Liver (tissue), 9 donors: ENCODE measurements around the gene UBE2QL1. TPM values are rescaled to one million over a fixed set of nuclear protein-coding genes. Genes with fewer than 3 reads are reported as not detected.

Experiments
- DNase-seq: peaks from one replicate; pipeline ENCODE4 v3.0.0-alpha.2; 2017; ENCODE audit warnings: low spot score
- H3K27ac ChIP-seq, 2 donors: one replicate each; pipeline ENCODE4 v1.7.0; 2013; ENCODE audit warnings: inconsistent platforms in 2 of 2, low read length in 2 of 2, control low read depth in 1 of 2, low read depth in 1 of 2, mild to moderate bottlenecking in 1 of 2
- H3K27me3 ChIP-seq, 4 donors: one replicate each; pipeline versions ENCODE4 v1.6.1 to v1.7.0; 2013; ENCODE audit warnings: low read length in 3 of 4, inconsistent platforms in 1 of 4, mild to moderate bottlenecking in 1 of 4, moderate library complexity in 1 of 4; ENCODE audit not compliant: control insufficient read depth in 4 of 4, insufficient read depth in 4 of 4
- H3K36me3 ChIP-seq, 4 donors: one replicate each; pipeline versions ENCODE4 v1.6.1 to v1.7.0; 2013; ENCODE audit warnings: low read length in 3 of 4, mild to moderate bottlenecking in 3 of 4, low read depth in 1 of 4, moderate library complexity in 1 of 4; ENCODE audit not compliant: control insufficient read depth in 4 of 4, insufficient read depth in 3 of 4
- H3K4me1 ChIP-seq, 4 donors: one replicate each; pipeline versions ENCODE4 v1.6.1 to v1.7.0; 2013; ENCODE audit warnings: low read length in 3 of 4, mild to moderate bottlenecking in 3 of 4, moderate library complexity in 1 of 4; ENCODE audit not compliant: control insufficient read depth in 4 of 4, insufficient read depth in 4 of 4
- H3K4me3 ChIP-seq, 3 donors: one replicate each; pipeline versions ENCODE4 v1.6.1 to v1.7.0; 2013; ENCODE audit warnings: low read length in 3 of 3, control low read depth in 1 of 3, low read depth in 1 of 3, mild to moderate bottlenecking in 1 of 3
- H3K9ac ChIP-seq, 2 donors: one replicate each; pipeline ENCODE4 v1.7.0; 2013; ENCODE audit warnings: low read length in 2 of 2, mild to moderate bottlenecking in 2 of 2, moderate library complexity in 2 of 2, control low read depth in 1 of 2, low read depth in 1 of 2
- H3K9me3 ChIP-seq, 4 donors: one replicate each; pipeline versions ENCODE4 v1.6.1 to v1.7.0; 2013; ENCODE audit warnings: low read length in 3 of 4; ENCODE audit not compliant: control insufficient read depth in 4 of 4
- EGR1 ChIP-seq, 2 donors: IDR thresholded peaks; 2 replicates each; pipeline ENCODE4 v1.6.1; 2016 to 2018; ENCODE audit warnings: antibody characterized with exemption in 2 of 2, low read depth in 2 of 2
- FOXA2 ChIP-seq: IDR thresholded peaks from 2 replicates; pipeline ENCODE4 v1.6.1; 2016; ENCODE audit warnings: antibody characterized with exemption
- GABPA ChIP-seq, 2 donors: IDR thresholded peaks in 1 of 2; conservative IDR thresholded peaks in 1 of 2; 2 replicates each; pipeline ENCODE4 v1.6.1; 2016; ENCODE audit warnings: antibody characterized with exemption in 2 of 2, mild to moderate bottlenecking in 1 of 2, moderate library complexity in 1 of 2
- HNF4A ChIP-seq, 2 donors: conservative IDR thresholded peaks; 2 replicates each; pipeline ENCODE4 v1.6.1; 2016; ENCODE audit warnings: antibody characterized with exemption in 2 of 2, mild to moderate bottlenecking in 2 of 2
- HNF4G ChIP-seq: IDR thresholded peaks from 2 replicates; pipeline ENCODE4 v1.6.1; 2016; ENCODE audit warnings: antibody characterized with exemption
- JUND ChIP-seq, 2 donors: IDR thresholded peaks; 2 replicates each; pipeline ENCODE4 v1.6.1; 2016; ENCODE audit warnings: antibody characterized with exemption in 2 of 2
- NR2F2 ChIP-seq: IDR thresholded peaks from 2 replicates; pipeline ENCODE4 v1.6.1; 2016; ENCODE audit warnings: antibody characterized with exemption
- RAD21 ChIP-seq, 2 donors: IDR thresholded peaks; 2 replicates each; pipeline ENCODE4 v1.6.1; 2016; ENCODE audit warnings: antibody characterized with exemption in 2 of 2, mild to moderate bottlenecking in 2 of 2
- RXRA ChIP-seq, 2 donors: IDR thresholded peaks; 2 replicates each; pipeline ENCODE4 v1.6.1; 2017 to 2018; ENCODE audit warnings: antibody characterized with exemption in 2 of 2, mild to moderate bottlenecking in 1 of 2
- SP1 ChIP-seq: IDR thresholded peaks from 2 replicates; pipeline ENCODE4 v1.6.1; 2018; ENCODE audit warnings: antibody characterized with exemption, mild to moderate bottlenecking
- TAF1 ChIP-seq: conservative IDR thresholded peaks from 2 replicates; pipeline ENCODE4 v1.6.1; 2016; ENCODE audit warnings: antibody characterized with exemption, mild to moderate bottlenecking
- YY1 ChIP-seq: IDR thresholded peaks from 2 replicates; pipeline ENCODE4 v1.6.1; 2016; ENCODE audit warnings: antibody characterized with exemption, mild to moderate bottlenecking
- WGBS: extraction: QIAGEN DNeasy Blood & Tissue Kit; methylation state at CpG from one replicate; pipeline ENCODE4 v1.1.7; 2013; 5-methylcytosine and 5-hydroxymethylcytosine counted together
- polyA plus RNA-seq, 2 donors: library from polyadenylated mRNA; stranded (reverse) in 1 of 2; unstranded in 1 of 2; fragments of 200-250 nt in 1 of 2; fragments of >200 nt in 1 of 2; fragmentation: Nextera tagmentation in 1 of 2; extraction: Ambion mirVana in 1 of 2; gene quantifications; one replicate each; pipeline versions ENCODE4 v1.2.1 to v1.2.3, GENCODE V29; 2013 to 2015
- total RNA-seq, 2 donors: library from RNA; depleted of rRNA; stranded (reverse); fragments of >200 nt; gene quantifications; one replicate each; pipeline ENCODE4 v1.2.3, GENCODE V29; 2014
- TF ChIP-seq, protein P1 (sequence below): IDR thresholded peaks from 2 replicates; pipeline ENCODE4 v1.6.1; 2016; ENCODE audit warnings: antibody characterized with exemption, mild to moderate bottlenecking
- TF ChIP-seq, protein P2 (sequence below): IDR thresholded peaks from 2 replicates; pipeline ENCODE4 v1.6.1; 2016; ENCODE audit warnings: antibody characterized with exemption
- TF ChIP-seq, protein P3 (sequence below): fragments of 150-350 bp; IDR thresholded peaks from 2 replicates; pipeline ENCODE4 v1.5.1; 2017; ENCODE audit warnings: improper control_type of control experiment, low read depth, low read length; ENCODE audit not compliant: missing input control
- TF ChIP-seq, protein P4 (sequence below): IDR thresholded peaks from 2 replicates; pipeline ENCODE4 v1.6.1; 2016; ENCODE audit warnings: antibody characterized with exemption
- donor health status: healthy.
- donor health status: healthy.
- donor health status: healthy.
- donor health status: healthy.
- donor health status: healthy.

Gene UBE2QL1
- total and polyA plus RNA-seq, 4 donors: 0.09 to 1.9 (median 0.36) TPM

DNA sequence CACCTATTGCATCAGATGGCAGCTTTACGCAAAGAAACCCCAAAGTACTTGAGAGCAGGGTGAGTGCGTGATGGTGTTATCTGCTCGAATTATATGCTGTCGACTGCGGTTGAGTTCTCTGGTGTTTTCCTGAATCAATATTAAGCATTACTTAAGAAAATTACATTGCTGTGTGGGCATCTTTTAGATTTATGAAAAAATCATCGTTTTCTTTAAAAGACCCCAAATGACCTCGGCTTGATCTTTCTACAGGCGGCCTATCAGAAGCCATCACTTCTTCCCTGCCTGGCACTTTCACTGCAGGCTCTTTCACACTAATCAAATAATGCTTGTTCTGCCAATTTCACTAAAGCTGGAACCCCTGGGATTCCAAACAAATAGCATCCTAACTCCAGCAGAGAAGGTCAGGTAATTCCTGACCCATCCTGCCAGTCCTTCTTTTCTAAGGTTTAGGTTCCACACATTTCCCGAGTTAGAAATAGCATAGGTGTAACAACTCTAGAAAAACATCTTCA, 1.7 kb downstream of the UBE2QL1 start:
- no peak for DNase-seq
- Histone ChIP-seq H3K27ac (no peak overlapping the region), H3K9me3 (no peaks in the 10 kb centered on the region), H3K4me1 (peaks cover 3 to 13% (median 9%) of the 10 kb centered on the region in 4 donors), H3K9ac (no peak overlapping the region), H3K27me3 (no peaks in the 10 kb centered on the region), H3K4me3 (no peak overlapping the region), H3K36me3 (no peaks in the 10 kb centered on the region)
- TF ChIP-seq HNF4A (conservative IDR thresholded peaks at IDR 0.05) (no peak), FOXA2 (no peak)
- 50% methylated on average over 9 of the region's 9 CpGs for WGBS

DNA sequence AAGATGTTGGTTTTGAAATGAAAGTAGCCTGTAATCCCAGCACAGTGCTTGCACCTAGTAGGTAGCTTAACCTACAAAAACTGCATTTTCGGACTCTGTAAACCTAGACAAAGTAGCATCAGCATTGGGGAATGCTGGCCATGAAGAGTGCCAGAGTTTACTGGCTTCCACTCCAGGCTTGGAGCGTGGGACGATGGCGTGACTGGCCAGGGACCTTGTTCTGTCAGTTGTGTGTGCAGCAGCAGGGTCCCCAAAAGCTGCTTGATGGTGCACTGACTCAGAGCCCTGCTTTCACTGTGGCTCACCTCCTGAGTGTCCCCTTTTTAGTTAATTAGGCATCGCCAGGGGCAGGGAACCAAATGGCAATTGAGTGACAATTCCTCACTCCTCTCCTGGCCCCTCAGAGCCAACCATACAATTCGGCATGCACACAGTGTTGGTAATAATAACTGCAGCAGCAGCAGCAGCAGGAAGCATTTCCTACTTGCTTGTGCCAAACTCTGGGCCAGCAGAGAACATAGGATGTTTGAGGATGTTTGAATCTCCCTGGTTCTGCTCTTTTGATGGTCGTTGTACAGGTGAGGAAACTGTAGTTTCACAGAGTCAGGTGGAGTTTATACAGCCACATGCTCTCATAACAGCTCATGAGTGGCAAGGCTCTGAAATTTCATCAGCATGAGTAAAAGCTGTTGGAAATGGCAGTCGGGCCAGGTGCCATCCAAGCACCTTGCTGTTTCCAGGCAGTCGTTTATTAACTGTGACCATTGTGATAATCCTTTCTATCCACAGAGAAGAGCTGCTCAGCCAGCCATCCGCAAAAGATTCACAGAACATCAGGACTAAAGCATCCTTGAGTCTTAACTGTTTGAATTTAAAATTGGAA, 4.2 kb downstream of the UBE2QL1 start:
- H3K27ac ChIP-seq: no peak overlapping the region
- H3K36me3 ChIP-seq: no peaks in the 10 kb centered on the region
- H3K4me1 ChIP-seq: peaks cover 3 to 13% (median 9%) of the 10 kb centered on the region in 4 donors
- H3K27me3 ChIP-seq: no peaks in the 10 kb centered on the region
- 82% methylated on average over 10 of the region's 10 CpGs for WGBS
- peaks cover 0 to 4% (median under 1%) of the 10 kb centered on the region in 4 donors for H3K9me3 ChIP-seq
- H3K9ac ChIP-seq: no peak overlapping the region
- TF ChIP-seq, protein P1, sequence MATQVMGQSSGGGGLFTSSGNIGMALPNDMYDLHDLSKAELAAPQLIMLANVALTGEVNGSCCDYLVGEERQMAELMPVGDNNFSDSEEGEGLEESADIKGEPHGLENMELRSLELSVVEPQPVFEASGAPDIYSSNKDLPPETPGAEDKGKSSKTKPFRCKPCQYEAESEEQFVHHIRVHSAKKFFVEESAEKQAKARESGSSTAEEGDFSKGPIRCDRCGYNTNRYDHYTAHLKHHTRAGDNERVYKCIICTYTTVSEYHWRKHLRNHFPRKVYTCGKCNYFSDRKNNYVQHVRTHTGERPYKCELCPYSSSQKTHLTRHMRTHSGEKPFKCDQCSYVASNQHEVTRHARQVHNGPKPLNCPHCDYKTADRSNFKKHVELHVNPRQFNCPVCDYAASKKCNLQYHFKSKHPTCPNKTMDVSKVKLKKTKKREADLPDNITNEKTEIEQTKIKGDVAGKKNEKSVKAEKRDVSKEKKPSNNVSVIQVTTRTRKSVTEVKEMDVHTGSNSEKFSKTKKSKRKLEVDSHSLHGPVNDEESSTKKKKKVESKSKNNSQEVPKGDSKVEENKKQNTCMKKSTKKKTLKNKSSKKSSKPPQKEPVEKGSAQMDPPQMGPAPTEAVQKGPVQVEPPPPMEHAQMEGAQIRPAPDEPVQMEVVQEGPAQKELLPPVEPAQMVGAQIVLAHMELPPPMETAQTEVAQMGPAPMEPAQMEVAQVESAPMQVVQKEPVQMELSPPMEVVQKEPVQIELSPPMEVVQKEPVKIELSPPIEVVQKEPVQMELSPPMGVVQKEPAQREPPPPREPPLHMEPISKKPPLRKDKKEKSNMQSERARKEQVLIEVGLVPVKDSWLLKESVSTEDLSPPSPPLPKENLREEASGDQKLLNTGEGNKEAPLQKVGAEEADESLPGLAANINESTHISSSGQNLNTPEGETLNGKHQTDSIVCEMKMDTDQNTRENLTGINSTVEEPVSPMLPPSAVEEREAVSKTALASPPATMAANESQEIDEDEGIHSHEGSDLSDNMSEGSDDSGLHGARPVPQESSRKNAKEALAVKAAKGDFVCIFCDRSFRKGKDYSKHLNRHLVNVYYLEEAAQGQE: no peak
- TF ChIP-seq GABPA (IDR thresholded peaks at IDR 0.05 in 1 of 2, conservative IDR thresholded peaks at IDR 0.05 in 1 of 2) (no peak), TAF1 (no peak), FOXA2 (no peak), SP1 (no peak), YY1 (no peak), HNF4G (no peak), HNF4A (conservative IDR thresholded peaks at IDR 0.05) (no peak), EGR1 (IDR thresholded peaks at IDR 0.05; ENCODE audit: low read depth in 2 of 2) (no peak), JUND (IDR thresholded peaks at IDR 0.05) (no peak), RXRA (IDR thresholded peaks at IDR 0.05) (no peak), RAD21 (IDR thresholded peaks at IDR 0.05) (no peak), NR2F2 (no peak)
- TF ChIP-seq, protein P2, sequence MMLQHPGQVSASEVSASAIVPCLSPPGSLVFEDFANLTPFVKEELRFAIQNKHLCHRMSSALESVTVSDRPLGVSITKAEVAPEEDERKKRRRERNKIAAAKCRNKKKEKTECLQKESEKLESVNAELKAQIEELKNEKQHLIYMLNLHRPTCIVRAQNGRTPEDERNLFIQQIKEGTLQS: no peak
- TF ChIP-seq, protein P3, sequence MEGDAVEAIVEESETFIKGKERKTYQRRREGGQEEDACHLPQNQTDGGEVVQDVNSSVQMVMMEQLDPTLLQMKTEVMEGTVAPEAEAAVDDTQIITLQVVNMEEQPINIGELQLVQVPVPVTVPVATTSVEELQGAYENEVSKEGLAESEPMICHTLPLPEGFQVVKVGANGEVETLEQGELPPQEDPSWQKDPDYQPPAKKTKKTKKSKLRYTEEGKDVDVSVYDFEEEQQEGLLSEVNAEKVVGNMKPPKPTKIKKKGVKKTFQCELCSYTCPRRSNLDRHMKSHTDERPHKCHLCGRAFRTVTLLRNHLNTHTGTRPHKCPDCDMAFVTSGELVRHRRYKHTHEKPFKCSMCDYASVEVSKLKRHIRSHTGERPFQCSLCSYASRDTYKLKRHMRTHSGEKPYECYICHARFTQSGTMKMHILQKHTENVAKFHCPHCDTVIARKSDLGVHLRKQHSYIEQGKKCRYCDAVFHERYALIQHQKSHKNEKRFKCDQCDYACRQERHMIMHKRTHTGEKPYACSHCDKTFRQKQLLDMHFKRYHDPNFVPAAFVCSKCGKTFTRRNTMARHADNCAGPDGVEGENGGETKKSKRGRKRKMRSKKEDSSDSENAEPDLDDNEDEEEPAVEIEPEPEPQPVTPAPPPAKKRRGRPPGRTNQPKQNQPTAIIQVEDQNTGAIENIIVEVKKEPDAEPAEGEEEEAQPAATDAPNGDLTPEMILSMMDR: no peak
- TF ChIP-seq, protein P4, sequence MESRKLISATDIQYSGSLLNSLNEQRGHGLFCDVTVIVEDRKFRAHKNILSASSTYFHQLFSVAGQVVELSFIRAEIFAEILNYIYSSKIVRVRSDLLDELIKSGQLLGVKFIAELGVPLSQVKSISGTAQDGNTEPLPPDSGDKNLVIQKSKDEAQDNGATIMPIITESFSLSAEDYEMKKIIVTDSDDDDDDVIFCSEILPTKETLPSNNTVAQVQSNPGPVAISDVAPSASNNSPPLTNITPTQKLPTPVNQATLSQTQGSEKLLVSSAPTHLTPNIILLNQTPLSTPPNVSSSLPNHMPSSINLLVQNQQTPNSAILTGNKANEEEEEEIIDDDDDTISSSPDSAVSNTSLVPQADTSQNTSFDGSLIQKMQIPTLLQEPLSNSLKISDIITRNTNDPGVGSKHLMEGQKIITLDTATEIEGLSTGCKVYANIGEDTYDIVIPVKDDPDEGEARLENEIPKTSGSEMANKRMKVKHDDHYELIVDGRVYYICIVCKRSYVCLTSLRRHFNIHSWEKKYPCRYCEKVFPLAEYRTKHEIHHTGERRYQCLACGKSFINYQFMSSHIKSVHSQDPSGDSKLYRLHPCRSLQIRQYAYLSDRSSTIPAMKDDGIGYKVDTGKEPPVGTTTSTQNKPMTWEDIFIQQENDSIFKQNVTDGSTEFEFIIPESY: no peak
- H3K4me3 ChIP-seq: no peak overlapping the region
- no peak for DNase-seq
